SIG-M5 treated with dmso at 0.1 percent for 504 hours (cell line): ENCODE measurements around the gene MSI1.
"Not testable (repeated sequence)": the region's sequence is repeated elsewhere in the genome, so short reads cannot be mapped to it uniquely, and the experiment has no call there.

ENCODE experiments used
- DNase-seq: peaks from one replicate; lab custom pipeline; 2025; ENCODE audit not compliant: unreplicated experiment; lab: John Stamatoyannopoulos, UW

Gene MSI1

DNA sequence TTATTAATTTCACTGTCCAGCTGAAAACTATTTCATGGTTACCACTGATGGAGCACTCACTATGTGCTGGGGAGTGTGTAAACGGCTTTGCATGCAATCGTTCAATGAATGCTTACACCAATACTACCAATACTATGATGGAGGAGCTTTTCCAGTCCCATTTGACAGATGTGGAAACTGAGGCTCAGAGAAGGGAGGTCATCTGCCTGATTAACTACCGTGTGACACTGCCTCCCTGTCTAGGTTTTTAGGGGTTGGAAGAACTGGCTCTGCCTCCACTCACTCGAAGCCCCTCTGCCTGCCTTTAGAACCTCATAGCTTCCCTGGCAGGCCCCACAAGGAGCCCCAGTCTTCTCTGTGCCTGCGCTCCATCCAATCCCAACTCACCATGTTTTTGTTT is 11.9 kb downstream of the MSI1 start:
- DNase-seq = no peak

DNA sequence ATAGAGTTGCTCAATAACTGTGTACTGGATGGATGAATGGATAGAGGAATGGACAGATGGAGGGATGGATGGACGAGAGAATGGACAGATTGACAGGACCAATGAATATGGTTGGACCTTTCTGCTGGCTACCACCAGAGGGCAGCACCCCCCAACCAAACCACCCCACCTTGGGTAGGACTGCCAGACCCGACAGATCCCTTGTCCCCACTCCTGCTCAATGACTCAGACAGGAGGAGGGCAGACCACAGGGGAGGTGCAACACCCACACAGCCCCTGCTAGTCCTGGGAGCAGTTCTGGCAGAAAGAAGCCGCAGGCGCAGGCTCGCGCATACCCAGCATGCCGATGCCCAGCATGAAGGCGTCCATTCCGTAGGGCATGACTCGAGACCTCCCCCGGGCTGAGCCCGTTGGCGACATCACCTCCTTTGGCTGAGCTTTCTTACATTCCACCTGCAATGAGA is 12.4 kb downstream of the MSI1 start:
- DNase-seq = peak; percentile 86

DNA sequence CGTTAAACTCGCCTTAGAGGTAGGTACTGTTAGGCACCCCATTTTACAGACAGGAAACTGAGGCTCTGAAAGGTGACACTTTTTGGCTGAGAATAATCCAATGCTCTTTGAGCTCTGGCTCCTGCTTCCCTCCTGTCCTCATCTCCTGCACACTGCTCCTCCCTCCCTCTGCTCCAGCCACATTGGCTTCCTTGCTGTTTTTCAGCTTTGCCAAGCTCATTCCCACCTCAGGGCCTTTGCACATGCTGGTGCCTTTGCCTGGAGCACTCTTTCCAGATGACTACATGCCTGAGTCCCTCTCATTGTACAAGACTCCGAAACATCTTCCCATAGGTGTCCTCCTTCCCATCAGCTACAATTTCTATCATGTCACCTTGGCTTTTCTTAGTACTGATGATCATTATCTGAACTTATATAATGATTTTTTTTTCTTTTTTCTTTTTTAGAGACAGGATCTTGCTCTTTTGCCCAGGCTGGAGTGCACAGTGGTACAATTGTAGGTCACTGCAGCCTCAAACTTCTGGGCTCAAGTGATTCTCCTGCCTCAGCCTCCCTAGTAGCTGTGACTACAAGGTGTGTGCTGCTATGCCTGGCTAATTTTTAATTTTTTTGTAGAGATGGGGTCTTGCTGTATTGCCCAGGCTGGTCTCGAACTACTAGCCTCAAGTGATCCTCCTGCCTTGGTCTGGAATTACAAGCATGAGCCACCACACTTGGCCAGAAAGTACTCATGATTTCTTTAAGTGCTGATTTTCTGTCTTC is 15.2 kb downstream of the MSI1 start:
- no peak for DNase-seq

DNA sequence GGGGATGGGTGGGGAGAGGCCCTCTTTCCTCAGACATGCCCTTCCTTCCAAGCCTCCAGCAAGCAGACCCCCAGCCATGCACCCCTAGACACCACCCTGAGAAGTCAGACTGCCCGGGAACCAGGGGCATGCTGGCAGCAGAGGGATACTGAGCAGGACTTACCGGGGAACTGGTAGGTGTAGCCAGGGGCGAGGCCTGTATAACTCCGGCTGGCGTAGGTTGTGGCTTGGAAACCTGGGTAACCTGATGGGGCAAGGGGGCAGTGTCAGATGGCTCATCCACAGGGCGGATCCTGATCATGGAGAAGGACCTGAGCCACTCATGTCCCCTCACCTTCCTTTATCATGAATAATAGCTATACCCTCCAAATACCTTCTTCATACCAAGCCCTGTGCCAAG is 15.8 kb downstream of the MSI1 start:
- DNase-seq = no peak

DNA sequence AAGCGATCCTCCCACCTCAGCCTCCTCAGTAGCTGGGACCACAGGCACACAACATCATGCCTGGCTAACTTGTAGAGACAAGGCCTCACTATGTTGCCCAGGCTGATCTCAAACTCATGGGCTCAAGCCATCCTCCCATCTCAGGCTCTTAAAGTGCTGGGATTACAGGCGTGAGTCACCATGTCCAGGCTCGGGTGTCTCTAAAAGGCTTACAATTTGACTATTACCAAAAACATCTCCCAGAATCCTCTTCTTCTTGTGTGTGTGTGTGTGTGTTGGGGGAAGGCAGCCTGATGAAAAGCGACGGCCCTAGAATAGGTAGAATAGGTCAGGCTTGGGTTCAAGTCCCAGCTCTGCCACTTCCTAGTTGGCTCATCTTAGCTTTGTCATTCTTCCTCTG is 16.8 kb downstream of the MSI1 start:
- DNase-seq = no peak

DNA sequence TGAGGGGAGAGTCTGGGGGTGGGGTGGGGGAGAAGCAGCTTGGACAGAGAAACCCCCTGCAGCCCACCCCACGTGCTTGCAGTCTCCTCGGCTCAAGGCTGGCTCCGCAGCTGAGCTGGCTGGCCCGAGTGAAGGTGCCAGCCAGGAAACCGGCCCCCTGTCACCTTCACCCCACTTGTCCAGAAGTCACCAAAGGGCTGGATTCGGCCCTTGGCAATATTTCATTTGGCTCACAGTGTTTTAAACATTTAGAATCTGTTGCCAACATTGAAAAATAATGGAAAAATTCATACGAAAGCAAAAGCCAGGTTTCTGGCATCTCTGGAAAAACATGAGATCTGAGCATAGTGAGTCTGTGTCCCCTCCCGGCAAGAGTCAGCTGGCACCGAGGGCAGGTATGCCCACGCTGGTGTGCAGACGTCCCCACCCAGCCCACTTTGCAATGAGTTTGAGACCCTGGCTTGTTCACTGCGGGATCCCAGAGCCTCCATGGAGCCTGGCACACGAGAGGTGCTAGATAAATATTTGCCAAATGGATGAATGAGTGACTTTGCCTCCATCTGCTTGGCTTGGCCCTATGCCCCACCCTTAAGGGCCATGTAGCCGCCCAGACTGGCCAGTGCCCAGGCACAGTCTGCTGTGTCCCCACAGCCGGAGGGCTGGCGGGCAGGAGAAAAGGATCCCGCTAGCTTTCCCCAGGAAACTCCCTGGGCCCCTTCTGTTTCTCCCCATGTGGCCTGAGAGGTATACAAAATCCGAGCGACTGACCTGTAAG is 18.2 kb downstream of the MSI1 start:
- DNase-seq = no peak

DNA sequence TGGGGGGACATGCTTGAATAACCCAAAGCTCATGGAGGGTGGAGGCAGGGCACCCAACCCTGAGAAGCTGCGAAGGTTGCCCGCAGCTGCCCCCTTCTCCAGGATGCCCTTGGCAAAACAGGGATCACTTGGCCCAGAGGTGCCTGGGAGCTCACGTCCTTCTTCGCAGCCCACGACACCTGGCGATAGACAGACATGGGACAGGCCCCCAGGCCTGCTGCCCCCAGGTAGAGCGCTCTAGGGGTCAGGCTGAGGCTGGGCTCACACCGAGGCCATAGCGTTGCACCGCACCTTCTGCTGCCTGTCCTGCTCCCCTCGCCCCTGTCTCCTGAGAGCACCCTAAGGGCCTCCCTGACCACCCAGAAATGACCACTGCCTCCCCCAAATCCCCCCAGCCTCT is 21.2 kb downstream of the MSI1 start:
- DNase-seq = no peak

DNA sequence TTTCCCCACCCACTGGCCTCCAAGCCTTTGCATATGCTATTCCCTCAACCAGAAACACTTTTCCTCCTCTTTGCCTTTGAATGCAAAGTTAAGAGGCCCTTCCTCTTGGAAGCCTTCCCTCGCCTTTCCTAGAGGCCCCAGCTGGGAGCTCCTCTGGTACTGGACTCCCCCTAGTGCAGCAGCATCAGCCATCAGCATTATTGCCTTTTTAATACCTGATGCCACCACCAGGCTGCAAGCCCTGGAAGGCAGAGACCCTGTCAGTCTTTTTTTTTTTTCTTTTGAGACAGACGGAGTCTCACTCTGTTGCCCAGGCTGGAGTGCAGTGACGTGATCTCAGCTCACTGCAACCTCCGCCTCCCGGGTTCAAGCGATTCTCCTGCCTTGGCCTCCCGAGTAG is 22.3 kb downstream of the MSI1 start:
- no peak for DNase-seq

DNA sequence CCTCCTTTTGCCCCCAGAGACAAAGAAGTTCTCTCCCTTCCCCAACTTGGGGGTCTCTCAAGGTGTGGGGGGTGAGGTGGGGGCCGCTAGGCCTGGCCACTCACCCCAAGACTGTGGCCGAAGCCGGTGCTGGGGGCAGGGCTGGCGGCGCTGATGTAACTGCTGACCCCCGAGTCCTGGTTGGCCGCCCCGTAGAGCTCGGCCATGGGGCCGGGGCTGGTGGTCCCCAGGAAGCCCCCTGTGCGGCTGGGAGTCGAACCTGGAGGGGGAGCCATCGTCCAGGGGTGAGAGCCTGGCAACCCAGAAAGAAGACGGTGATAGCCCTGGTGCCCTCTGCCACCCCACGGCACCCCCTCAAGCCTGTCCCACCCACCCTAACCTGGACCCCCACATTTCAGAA is 22.9 kb downstream of the MSI1 start:
- no peak for DNase-seq

DNA sequence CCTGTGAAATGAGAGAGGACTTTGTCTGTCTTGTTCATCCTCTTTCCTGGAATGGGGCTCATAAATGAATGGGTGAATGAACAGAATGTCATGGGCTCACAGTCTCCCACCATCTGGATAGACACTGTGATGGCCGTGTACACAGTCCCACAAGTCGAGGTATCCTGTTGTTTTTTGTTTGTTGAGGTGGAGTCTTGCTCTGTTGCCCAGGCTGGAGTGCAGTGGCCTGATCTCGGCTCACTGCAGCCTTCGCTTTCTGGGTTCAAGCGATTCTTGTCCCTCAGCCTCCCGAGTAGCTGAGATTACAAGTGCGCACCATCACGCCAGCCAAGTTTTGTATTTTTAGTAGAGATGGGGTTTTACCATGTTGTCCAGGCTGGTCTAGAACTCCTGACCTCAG is 25.3 kb downstream of the MSI1 start:
- DNase-seq = no peak

DNA sequence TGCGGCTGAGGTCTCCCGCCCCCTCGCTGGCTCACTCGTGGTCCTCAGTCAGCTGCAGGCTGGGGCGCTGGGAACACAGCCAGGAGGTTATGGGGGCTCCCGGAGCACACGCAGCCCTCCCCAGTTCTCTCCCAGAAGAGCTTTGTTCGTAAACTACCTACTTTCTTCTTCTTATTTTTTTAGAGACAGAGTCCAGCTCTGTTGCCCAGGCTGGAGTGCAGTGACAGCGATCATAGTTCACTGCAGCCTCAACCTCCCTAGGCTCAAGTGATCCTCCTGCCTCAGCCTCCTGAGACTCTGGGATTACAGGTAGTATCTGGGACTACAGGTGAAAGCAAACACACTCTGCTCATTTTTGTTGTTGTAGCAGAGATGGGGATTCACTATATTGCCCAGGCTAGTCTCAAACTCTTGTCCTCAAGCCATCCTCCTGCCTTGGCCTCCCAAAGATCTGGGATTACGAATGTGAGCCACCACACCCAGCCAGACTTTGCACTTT is 25.9 kb downstream of the MSI1 start:
- no peak for DNase-seq

DNA sequence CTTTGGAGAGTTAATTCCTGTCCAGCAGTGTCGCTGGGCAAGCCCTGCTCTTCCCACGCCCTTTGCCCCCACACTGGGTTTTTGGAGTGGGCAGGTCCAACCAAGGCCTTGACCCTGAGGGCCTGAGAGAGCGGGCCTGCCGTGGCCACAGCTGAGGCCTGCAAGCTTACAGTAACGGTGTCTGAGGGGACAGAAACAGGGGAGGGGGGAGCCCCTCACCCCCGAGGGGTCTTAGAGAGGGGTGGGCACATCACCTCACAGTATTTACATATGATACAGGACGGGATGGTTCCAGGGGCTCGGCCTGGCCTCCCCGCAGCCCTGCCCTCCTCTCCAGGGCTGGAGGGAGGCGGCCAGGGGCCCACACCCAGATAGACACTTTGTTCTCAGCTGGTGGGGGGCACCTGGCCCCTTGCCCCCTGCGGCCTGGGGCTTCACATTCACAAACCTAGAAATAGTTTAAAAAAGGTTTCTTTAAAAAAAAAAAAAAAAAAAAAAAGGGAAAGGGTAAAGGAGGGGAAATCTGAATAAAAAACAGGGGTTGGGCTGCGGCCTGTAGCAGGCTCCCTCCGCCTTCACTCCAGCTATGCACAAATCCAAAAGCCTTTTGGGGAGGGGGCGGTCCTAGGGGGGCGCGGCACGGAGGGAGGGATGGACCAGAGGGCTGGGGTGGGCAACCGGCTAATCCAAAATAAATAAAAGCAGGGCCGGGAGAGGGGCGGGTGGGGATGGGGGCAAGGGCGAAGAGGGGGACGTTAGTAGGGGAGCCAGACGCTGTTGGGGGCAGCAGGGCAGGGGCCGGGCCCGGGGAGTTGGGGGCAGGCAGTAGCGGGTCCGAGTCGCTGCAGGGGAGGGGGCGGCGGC is 26.6 kb downstream of the MSI1 start:
- DNase-seq = no peak

DNA sequence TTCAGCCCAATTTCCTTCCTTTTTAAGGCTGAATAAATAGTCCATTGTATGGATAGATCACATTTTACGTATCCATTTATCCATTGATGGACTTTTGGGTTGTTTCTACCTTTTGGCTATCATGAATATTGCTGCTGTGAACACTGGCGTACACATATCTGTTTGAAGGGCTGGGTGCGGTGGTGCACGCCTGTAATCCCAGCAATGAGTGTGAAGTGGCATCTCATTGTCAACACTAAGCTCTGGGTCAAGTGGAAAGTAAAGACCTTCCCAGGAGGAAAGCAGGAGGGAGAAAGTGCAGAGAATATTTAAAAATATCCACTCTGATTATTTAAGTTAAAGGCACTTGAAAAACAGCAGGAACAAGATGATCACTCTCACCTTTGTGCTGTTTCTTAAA is 29.7 kb downstream of the MSI1 start:
- DNase-seq = no peak

DNA sequence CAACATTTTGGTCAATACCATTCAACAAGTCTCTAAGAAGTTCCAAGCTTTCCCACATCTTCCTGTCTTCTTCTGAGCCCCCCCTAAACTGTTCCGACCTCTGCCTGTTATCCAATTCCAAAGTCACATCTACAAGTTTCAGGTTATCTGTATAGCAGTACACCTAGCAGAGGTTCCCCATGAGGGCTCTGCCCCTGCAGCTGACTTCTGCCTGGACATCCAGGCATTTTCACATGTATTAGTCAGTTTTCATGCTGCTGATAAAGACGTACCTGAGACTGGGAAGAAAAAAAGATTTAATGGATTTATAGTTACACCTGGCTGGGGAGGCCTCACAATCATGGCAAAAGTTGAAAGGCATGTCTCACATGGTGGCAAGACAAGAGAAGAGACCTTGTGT is 31.2 kb downstream of the MSI1 start:
- no peak for DNase-seq

DNA sequence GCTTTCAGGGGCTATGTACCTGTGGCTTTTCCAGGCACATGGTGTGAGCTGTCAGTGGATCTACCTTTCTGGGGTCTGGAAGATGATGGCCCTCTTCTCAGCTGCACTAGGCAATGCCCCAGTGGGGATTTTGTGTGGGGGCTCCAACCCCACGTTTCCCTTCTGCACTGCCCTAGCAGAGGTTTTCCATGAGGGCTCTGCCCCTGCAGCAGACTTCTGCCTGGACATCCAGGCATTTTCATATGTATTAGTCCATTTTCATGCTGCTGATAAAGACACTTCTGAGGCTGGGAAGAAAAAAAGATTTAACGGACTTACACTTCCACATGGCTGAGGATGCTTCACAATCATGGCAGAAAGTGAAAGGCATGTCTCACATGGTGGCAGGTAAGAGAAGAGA is 32.6 kb downstream of the MSI1 start:
- not testable (repeated sequence) for DNase-seq

DNA sequence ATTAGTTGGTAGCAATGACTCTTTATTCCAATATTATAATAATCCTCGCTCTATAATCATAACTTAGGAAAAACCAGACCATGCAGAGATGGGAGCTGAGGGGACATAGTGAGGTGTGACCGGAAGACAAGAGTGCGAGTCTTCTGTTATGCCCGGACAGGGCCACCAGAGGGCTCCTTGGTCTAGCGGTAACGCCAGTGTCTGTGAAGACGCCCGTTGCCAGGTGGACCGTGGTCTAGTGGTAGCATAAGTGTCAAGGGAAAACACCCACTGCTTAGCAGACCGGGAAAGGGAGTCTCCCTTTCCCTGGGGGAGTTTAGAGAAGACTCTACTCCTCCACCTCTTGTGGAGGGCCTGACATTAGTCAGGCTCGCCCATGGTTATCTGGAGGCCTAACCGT is 33.5 kb downstream of the MSI1 start:
- not testable (repeated sequence) for DNase-seq

DNA sequence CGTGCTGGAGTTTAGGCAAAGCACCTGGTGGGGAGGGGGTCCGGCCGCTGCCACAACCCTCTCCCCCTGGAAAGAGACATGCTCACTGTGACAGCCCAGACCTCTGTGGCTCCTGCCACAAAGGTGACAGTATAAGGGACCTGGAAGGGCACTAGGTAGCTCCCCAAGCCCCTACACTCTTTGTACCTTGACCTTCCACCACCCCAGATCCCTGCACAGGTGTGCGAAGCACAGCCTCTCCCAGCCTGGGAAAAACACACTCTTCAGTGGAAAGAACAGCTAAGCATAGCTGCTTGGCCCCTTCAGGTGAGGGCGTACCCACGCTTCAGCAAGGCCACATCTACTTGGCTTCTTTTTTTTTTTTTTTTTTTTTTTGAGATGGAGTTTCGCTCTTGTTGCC is 36.4 kb downstream of the MSI1 start:
- DNase-seq = no peak

DNA sequence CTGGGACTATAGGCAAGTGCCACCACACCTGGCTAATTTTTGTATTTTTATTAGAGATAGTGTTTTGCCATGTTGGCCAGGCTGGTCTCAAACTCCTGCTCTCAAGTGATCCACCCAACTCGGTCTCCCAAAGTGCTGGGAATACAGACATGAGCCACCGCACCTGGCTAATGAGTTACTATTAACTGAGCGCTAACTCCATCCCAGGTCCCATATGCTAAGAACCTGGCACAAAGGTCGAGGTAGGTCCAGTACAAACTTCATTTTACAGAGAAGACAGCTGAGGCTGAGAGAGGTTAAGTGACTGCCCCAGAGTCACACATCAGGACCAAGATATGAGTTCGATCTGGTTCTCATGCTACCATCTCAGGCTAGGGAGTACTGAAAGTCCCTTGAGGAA is 36.9 kb downstream of the MSI1 start:
- no peak for DNase-seq

DNA sequence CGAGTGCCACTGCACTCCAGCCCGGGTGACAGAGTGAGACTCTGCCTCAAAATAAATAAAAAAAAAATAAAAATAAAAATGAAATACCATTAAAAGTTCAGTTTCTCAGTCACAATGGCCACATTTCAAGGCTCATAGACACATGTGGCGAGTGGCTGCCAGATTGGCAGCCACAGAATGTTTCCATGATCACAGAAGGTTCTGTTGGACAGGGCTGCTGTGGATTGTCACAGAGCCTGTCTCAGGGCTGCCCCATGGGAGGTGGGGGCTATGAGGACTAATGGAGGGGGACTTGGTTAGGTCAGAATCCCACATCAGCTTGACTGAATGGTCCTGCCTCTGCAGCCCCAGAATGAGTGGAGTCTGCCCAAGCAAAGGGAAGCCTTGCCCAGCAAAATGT is 37.6 kb downstream of the MSI1 start:
- DNase-seq = no peak

DNA sequence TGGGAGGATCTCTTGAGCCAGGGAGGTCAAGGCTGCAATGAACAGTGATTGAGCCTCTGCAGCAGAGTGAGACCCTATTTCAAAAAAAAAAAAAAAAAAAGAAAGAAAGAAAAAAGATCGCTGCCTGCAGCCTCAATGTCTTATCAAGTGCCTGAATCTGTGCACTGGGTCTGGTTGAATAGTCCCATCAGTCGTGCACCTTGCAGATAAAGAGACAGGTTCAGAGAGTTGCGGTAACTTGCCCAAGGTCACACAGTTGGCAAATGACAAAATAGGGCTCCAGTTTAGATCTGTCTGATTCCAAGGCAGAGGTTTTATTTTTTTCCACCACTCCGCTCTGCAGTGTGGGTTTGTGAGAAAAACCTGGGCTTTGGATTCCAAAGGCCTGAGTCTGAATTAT is 40.7 kb downstream of the MSI1 start:
- no peak for DNase-seq

DNA sequence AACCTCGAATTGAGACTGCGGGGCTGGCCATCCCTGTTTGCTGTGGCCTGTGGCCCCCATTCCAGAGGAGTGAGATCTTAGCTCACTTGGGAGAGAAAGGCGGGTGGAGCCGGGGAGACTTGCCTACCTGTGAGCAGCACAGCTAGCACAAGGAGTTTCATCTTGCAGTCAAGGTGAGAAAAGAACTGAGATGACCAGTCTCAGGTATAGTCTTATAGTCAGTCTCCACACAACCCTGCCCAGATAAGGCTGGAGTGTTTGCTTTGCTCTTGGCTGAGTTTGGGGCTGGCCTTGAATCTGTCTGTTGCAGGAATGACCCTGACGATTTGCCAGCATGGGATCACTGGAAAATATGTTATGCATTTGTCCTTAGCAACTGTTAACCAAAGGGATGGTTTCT is 41.4 kb downstream of the MSI1 start, which contains the start of gene PLA2G1B:
Gene PLA2G1B, minus strand, starts transcription at position 187 of the 400 bp plus-strand sequence. Its CDS starts 26 bp downstream, at position 161.
- DNase-seq = no peak
